OCI-M1 (cell line): ENCODE data around the gene MAGIX.

Experiments used
- DNase-seq: peaks from one replicate; lab custom pipeline; 2025; lab: John Stamatoyannopoulos, UW

The MAGIX gene

DNA sequence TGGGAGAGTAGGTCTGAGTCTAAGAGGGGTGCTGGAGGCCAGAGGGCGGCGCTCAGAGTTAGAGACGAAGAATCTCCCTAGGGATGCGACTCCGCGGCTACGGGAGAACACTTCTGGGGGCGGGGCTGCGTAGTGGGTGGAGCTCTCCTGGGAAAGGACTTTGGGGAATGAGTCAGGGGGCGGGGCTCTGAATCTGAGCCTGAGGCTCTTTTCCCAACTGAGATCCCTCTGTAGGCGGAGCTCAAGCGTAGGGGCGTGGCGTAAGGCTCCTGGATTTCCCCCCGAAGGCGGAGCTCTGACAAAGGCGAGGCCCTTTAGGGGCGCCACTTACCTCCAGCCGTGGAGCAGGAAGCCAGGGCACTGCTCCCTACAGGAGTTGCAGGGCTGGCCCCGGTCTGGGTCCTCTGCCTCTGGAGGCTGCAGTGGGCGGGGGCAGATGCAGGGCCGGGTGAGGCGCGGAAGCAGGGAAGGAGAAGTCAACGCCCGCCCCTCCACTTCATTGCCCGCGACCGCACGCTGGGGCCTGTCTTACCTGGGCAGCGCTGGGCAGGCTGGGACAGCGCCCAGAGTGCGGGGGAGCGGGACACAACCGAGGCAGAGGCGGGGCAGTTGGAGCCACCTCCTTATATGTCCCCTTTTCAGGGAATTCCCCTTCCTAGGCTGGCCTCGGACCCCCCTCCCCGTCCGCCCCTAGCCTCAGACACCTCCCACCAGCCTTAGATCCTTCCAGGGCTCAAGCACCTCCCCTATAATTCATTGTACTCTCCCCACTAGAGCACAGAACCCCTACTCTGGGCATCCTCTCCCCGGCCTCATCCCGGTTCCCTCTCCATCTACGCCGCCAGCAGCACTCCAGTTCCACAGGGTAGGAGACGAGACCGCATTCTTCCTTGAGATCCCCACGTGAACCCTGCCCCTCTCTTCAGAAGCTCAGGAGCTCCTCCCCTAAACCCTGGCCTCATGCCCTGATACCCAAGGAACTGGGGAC is 22.0 kb downstream of the MAGIX start:
- DNase-seq: no peak

DNA sequence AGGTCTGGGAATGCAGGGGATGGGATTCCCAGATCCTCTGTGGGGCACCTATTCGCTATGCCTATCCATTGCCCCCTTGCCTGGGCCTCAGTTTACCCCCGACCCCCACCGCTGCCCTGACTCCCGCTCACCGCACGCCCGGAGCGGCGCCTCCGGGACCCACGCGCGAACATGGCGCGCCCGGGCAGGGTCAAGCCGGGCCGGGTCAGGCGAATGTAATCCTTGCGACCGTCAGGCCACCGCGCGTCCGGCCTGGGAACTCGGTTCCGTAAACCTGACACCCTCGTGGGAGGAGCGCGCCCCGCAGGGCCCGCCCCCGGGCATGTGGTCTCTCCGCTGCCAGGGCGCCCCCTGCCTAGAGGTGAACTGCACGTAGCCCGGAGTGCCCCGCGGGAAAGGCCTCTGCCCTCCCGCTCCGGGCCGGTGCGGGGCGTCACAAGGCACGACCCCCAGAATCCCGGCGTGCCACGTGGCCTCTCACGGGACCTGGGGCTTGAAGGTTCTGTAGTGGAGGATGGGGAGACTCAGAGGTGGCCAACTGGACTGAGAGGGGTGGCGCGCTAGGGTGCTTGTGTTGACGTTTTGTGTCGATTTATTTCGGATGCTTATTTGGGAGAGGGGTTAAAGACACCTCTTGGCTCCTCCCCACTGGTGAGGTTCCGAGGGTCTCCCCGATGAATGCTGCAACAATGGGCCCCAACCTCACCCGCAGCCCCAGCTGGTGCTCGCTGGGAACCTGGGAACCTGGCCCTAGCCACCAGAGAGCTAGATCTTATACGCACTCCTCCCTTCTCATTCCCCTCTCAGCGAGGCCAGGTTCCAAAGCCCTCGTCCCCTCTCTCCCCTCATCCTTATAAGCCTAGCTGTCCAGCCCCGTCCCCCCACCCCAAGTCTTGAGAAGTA is 23.8 kb downstream of the MAGIX start, which contains the start of gene PRICKLE3:
TSS of gene PRICKLE3 (minus strand) at position 249 of the 903 bp plus-strand sequence. CDS start at position 173, 76 bp downstream.
- DNase-seq: peak; percentile 88

DNA sequence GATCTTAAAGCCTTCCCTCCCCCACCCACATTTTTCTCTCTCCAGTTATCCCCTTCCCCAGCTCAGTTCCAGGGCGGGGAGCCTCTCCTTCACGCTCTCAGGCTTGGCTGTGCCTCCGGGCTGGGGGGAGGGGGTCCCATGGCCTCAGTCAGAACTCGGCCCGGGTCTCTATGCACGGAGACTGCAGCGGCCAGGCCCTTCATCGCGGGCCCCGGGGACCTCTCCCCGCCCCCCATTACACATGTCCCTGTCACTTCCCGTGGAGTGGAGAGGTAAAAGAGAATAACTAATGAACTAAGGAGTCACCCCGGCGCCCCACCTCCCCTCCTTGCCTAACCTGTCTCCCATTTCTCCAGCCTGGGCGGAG is 24.5 kb downstream of the MAGIX start:
- DNase-seq: no peak

DNA sequence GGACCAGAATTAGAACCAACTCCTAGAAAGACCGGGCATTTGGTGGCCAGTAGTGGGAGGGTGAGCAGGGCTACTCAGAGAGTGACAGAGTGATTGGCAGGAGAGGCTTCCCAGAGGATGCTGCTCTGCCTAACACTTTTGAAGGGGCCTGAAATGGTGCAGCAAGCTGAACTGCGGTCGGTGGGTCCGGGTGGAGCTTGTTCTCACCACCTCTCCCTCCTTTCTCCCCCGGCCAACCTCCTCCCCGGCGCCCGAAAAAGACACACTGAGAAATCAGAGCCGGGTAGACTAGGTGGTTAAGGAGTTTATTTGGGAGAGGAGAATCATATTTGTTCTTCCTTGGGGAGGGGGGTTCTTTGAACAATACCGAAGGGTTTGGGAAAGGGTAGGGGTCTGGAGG is 25.0 kb downstream of the MAGIX start:
- no peak for DNase-seq

DNA sequence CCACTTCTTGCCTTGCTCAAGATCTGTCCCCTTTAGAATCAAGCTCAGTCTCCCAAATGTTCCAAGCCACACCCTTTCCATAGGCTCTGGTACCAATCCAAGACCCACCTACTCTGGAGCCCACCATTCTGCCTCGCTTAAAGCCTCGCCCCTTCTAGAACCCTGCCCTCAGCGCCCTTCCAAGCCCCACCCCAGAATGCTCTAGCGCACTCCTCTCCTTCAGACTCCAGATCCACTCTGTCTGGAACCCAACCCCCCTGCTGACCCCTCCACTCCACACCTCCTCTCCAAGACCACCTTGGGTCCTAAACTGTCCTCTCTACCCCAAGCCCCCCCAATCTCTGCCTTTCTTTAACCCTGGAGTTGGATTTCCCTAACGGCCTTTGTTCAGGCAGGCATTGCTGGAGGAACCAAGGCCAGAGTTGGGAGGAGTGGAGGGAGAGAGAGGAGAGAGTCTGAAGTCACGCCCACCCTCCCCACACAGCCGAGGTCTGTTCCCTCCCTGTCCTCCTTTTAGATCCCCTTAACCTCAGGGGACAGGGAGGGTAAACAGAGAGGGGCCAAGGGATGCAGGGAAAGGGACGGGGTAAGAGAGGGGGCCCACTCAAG is 26.0 kb downstream of the MAGIX start:
- DNase-seq: no peak

DNA sequence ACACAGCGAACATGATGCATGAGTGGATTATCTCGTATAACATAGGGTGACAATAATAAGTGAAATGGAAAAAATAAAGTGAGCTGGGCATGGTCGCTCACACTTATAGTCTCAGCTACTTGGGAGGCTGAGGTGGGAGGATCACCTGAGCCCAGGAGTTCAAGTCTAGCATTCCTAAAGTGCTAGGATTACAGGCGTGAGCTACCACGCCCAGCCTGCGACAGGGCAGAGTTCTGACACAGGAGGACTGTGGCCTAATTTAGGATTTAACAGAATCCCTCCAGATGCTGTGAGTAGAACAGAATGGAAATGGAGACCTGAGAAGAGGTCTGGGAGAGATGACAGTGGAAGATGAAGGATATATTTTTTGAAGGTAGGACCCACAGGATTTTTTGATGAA is 27.0 kb downstream of the MAGIX start:
- DNase-seq: no peak

DNA sequence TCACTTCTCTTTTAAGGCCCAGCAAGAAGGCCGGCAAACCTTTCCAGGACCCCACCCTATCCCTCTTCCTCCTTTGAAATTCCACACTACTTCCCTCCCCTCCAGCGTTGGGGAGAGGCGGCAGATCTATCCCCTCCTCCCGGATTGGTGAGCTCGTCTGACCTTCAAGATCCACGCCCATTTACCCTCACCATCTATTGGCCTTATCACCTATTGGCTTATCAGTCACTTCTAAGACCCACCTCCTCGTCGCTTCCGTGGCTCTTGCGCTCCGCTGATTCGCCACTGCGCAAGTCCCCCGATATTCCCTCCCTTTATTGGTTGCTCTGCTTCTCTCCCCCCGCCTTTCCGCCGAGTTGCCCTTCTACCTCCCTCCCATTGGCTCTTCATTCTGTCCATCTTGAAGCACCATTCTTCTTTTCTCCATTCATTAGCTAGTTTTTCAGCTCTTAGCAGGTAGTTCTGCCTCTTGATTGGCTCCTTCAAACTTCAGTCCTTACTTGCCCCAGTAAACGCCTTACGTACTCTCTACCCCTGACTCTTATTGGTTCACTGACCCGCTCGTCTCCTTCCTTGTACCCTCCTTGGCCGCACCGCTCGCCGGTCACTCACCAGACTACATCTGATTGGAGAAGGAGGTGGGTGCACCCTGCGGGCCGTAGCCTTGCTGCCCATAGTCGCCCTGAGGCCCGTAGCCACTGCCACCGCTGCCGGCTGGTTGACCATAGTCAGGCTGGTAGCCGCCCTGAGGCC is 28.4 kb downstream of the MAGIX start:
- DNase-seq: peak; percentile 98

DNA sequence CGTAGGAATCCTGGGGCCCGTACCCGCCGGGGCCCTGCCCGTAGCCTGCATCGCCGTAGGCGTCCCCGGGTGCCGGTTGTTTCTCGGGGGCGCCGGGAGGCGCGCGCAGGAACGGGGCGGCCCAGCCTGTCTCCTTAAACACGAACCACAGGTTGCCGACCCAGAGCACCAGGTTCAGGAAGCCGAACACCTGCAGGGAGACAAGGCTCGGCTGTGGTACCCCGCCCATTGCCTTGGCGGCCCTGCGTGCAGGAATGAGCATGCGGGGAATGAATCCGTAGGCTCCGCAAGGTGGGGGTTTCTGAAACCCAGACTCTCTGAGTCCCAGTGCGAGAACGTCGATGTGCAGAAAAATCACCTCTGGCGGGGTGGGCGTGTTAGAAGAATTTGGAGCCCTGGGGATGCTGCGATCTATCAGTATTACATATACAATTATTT is 29.0 kb downstream of the MAGIX start:
- no peak for DNase-seq

DNA sequence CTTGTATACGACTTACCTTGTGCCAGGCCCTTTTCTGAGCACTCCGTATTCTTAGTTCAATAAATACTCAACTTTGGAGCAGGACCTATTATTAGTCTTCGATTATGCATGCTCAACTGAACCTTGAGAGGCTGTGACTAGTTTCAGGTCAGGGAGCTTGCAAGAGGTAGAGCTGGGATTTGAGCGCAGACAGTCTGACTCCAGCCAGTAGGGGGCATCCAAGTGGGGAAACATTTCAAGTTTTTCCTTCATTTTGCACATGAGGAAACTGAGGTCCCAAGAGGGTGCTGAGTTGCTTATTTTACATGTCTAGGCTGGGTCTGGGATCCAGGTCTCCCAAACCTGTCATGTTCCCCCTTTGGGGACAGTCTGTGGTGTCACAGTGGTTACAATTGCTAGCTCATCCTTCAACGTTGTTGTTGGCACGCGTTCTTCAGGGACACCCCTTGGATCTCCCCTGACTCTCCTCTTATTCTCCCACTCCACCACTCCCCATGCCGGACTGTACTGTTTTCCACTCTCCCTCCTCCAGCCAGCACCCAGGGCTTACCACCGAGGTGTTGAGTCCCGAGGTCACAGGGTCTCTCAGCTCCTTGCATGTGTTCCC is 30.3 kb downstream of the MAGIX start:
- peak; percentile 54 for DNase-seq

DNA sequence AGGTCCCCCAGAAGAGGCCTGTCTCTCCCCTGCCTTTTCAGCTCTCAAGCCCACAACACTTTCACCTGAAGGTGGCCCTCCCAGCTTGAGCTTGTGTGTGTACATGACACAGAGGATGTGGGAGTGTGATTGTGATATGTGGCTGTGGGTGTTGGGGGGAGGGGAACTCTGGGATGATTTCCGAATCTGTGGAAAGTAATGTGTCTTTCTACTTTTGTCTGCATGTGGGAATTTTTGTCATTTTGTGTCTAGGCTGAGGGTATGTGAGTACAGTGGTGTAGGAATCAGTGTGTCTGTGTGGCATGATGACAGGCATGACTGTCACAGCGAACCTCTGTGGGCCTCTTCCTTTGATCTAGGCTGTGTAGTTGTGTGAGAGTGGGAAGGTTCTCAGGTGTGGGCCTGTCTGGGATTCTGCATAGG is 31.0 kb downstream of the MAGIX start:
- no peak for DNase-seq

DNA sequence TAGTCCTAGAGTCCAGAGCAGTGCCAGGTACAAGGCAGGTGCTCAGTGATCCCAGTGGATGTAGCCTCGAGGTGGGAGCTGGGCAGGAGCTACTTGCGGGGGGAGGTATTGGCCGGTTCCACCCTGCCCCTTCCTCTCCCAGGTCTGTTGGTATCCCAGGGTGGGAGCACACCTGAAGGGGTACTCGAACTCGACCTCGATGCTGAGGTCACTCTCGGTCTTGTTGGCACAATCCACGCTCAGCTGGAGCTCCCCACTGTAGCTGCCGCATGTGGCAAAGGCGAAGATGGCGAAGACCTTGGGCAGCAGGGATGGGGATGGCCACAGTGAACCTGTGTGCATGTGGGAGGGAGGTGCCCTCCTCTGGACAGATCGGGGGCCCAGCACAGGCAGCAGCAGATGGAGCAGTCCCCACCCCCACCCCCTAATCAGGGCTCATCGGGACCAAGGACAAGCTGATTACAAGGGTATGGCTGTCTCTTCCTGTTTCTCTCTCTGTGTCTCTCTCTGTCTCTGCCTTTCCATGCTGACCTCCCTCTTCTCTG is 35.1 kb downstream of the MAGIX start:
- no peak for DNase-seq

DNA sequence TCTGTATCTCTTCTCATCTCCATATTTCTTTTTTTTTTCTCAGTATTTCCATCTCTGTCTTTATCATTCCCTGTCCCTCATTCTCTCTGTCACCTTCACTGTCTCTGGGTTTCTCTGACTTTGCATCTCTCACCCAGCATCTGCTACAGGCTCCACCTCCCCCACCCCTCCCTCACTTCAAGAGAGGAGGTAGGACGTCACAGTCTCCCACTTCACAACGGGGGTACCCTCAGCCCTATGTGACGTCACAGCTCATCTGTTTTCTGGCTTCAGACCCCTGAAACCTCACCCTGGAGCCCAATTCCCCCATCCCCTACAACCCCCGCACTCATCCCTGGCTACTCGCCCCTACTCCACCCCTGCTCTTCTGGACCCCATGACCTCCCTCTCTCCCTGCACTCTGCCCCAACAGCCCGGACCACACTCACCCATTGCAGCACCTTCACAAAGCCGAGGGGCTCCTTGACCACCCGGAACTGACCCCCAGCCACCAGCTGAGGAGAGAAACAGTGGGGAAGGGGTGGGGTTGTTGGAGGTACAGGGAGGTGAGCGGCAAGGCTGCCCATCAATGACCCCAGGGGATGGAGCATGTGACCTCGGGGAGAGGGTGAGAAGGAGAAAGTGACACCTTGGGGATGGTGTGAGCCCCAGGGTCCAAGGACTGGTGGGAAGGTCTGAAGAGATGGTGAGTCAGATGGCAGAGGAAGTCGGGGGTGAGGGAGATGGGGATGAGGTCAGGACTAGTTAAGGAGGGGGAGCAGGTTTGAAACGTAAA is 36.2 kb downstream of the MAGIX start:
- no peak for DNase-seq

DNA sequence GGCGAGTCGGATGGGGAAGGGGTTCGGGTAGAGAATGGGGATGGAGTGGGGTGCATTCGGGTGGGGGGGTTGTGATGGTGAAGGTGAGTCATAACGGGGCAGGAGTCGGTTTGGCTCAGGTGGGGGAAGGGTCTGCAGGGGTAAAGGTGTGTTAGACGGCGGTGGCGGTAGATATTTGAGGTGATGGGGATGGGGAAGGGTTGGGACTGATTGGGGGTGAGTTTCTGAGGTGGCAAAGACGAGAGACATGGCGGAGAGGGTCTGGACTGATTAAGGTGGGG is 36.7 kb downstream of the MAGIX start:
- DNase-seq: no peak

DNA sequence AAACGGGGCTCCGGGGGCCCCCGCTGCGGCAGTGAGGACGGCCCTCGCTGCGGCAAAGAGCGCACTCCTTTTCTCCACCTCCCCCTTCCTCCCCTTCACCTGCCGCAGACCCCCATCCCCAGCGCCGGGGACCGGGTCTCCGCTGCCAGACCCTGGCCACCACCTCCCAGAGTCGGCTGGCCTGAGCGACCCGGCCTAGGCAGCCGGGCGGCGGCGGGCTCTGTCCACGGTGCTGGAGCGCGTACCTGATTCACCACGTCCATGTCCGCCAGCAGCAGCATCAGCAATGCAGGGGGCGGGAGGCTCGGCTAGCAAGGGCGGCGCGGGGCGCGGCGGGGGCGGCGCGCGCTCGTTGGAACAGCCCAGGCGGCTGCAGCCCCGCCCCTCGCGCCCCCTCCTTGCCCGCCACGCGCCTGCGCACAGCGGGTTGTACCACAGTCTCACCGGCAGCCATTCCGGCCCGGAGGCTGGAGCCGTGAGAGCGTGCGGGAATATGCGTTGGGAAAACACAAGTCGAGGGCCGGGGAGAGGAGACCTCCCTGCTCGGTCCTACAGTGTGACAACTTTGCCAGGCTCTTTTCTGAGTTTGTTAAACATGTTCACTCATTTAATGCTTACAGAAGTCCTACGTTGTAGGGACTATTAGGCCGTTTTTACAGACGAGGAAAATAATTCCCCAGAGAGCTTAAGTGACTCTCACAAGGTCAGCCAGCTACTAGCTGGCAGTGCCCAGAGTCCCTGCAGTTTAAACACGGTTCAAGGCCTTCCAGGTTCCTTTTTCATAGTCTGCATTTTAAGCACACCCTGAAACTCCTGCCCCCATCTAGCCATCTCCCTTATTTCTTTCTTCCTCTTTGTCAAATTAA is 37.6 kb downstream of the MAGIX start, which contains the start of gene SYP:
TSS of gene SYP (minus strand) at position 288 of the 866 bp plus-strand sequence. CDS start at position 281, 7 bp downstream.
- DNase-seq: peak; percentile 92

DNA sequence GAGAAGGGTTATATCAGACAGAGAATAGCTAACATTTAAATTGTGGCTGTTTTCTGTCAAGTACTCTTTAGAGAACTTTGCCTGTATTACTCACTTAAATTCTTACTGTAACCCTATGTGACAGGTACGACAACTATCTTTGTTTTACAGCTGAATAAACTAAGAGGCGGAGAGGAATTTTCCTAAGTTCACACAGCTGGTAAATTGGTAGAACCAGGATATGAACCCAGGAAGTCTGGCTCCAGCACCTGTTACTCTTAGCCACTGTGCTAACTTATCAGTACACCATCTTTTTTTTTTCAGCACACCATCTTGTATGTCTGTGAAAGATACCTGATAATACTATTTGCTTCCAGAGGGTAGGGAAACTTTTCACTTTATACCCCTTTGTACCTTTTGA is 39.5 kb downstream of the MAGIX start:
- no peak for DNase-seq

DNA sequence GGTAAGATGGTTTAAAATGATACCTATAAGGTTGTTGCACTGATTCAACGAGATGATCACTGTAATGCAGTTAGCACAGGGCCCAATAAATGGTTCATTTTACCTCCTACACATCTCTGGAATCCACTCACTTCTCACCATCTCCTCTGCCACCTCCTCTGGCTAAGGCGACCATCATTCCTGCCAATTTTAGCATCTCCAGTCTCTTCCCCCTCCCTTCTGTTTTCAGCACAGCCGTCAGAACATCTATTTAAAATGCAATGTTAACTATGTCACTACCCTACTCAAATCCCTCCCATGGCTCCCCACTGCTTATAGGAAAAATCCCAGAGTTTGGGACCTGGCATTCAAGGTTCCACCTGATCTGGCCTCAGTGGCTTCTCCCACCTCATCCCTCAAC is 41.0 kb downstream of the MAGIX start:
- DNase-seq: no peak

DNA sequence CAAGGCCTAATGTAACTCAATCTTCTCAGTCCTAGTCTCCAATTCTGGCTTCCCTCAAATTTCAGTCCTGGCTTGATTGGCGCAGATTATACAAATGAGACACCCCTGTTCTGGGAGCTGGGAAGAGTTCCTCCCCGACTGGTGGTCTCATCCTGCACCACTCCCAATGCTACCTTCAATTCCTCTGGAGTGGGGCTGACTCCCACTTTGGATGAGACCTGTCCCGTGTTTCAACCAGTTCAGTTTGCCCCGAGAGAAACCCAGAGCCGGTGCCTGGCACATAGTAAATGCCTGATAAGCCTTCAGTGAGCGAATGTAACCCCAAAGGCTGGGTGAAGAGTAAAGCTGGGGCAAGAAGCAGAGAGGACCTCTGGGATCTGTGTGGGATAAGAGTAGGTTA is 41.5 kb downstream of the MAGIX start:
- no peak for DNase-seq

DNA sequence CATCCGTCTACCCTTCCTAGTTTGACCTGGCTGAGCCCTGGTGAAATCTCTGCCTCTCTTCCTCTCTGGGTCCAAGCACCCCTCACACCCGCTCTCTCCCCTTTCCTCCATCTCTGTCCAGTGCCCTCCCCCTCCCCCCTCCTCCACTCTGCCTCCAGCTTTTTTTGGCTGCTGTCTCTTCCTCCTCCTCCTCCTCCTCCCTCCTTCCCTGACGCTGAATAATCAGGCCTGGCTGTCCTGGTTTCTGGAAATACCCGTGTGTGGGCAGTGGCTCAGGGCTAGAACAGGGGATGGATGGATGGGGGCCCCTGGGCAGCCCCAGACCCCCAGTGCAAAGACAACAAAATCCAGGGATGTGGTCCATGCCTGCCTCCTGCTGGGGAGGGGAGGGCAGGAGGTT is 42.2 kb downstream of the MAGIX start:
- no peak for DNase-seq

DNA sequence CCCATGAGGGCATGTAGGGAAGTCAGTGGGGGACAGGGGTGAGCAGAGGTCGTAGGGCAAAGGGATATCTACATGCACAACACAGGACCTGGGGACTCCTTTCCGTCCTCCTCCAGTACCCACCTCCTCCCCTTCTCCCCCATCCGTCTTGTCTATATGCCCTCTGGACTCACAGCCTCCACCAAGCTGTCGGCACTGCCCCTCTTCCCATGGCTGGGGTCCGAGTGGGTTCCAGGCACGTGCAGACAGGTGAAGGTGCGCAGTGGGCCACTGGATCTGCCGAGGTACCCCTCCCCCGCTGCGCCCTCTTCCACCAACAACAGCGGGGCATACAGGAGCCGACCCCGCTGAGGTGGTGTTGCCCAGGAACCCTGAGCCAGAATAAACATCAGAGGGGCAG is 42.9 kb downstream of the MAGIX start:
- DNase-seq: no peak
